ENCODE measurements around the gene NRN1.

The NRN1 gene

GRCh38 chr6:6002005-6002847, 4.5 kb downstream of the NRN1 start:
- no peak for DNase-seq (ENCODE audit: low read depth, low spot score)

- no peak for DNase-seq (ENCODE audit: low read depth, low spot score)
Measured at GRCh38 chr6:6001443-6001842, 5.3 kb downstream of the NRN1 start.

GRCh38 chr6:5999688-6000608, 6.8 kb downstream of the NRN1 start:
- no peak for DNase-seq (ENCODE audit: low read depth, low spot score)

GRCh38 chr6:5998711-5999687, 7.7 kb downstream of the NRN1 start:
- DNase-seq (ENCODE audit: low read depth, low spot score): no peak

GRCh38 chr6:5998236-5998635, 8.5 kb downstream of the NRN1 start:
- DNase-seq (ENCODE audit: low read depth, low spot score): no peak

GRCh38 chr6:5997420-5997987, 9.2 kb downstream of the NRN1 start:
- no peak for DNase-seq (ENCODE audit: low read depth, low spot score)

GRCh38 chr6:5996714-5997419, 9.9 kb downstream of the NRN1 start:
- no peak for DNase-seq (ENCODE audit: low read depth, low spot score)

- DNase-seq (ENCODE audit: low read depth, low spot score): no peak
Measured at GRCh38 chr6:5995949-5996713, 10.6 kb downstream of the NRN1 start.

- DNase-seq (ENCODE audit: low read depth, low spot score): no peak
Measured at GRCh38 chr6:5995658-5995948, 11.1 kb downstream of the NRN1 start.

GRCh38 chr6:5994999-5995657, 11.6 kb downstream of the NRN1 start:
- DNase-seq (ENCODE audit: low read depth, low spot score): no peak

- no peak for DNase-seq (ENCODE audit: low read depth, low spot score)
Measured at GRCh38 chr6:5994234-5994998, 12.3 kb downstream of the NRN1 start.

- DNase-seq (ENCODE audit: low read depth, low spot score): no peak
Measured at GRCh38 chr6:5992551-5993225, 14.0 kb downstream of the NRN1 start.

- no peak for DNase-seq (ENCODE audit: low read depth, low spot score)
Measured at GRCh38 chr6:5990786-5991185, 15.9 kb downstream of the NRN1 start.

GRCh38 chr6:5989141-5989723, 17.5 kb downstream of the NRN1 start:
- DNase-seq (ENCODE audit: low read depth, low spot score): no peak

GRCh38 chr6:5986861-5987260, 19.9 kb downstream of the NRN1 start:
- no peak for DNase-seq (ENCODE audit: low read depth, low spot score)

- no peak for DNase-seq (ENCODE audit: low read depth, low spot score)
Measured at GRCh38 chr6:5984150-5985089, 22.3 kb downstream of the NRN1 start.
